ENCODE data around the gene KCNC1. TPM values are rescaled to one million over a fixed set of nuclear protein-coding genes. Genes with fewer than 3 reads are reported as not detected.
A peak's percentile ranks its signal among the peaks of the same experiment; 100 is the strongest.

The KCNC1 gene
- total RNA-seq, 1 experiment from 2014 or later, result 0.04 TPM

GRCh38 chr11:17735818-17736578 lies 1.4 kb downstream of the KCNC1 start:
- Histone ChIP-seq H3K4me2 (ENCODE audit: insufficient read depth, insufficient read length, low read length) (peak overlapping the region; percentile 3), H4K8ac (replicated peaks; ENCODE audit: insufficient read length, low read depth, low read length) (no peak overlapping the region), H4K91ac (ENCODE audit: insufficient read length, low read depth, low read length) (no peak overlapping the region), H2BK20ac (ENCODE audit: low read depth, low read length, poor library complexity, severe bottlenecking) (no peak overlapping the region), H2BK5ac (ENCODE audit: insufficient read length, low read length) (no peak overlapping the region), H3K23me2 (ENCODE audit: insufficient read length, low read depth, low read length, poor library complexity, severe bottlenecking) (peaks cover 5% of the 10 kb centered on the region), H3K27ac (ENCODE audit: insufficient read length, low read depth, low read length) (no peak overlapping the region), H3T11ph (ENCODE audit: low read length) (no peak overlapping the region), H3K56ac (ENCODE audit: insufficient read length, low read depth, low read length) (no peak overlapping the region), H2BK15ac (ENCODE audit: low read depth, low read length) (no peak overlapping the region), H2BK12ac (ENCODE audit: insufficient read length, low read depth, low read length) (no peak overlapping the region), H2BK120ac (ENCODE audit: low read depth, low read length, poor library complexity, severe bottlenecking) (no peak overlapping the region), H3K79me1 (ENCODE audit: insufficient read depth, low read depth, low read length, poor library complexity, severe bottlenecking) (no peaks in the 10 kb centered on the region), H3K9ac (ENCODE audit: extremely low read depth, insufficient read length, low read length) (no peak overlapping the region), H3K23ac (ENCODE audit: insufficient read length, low read depth, low read length) (no peak overlapping the region), H4K5ac (ENCODE audit: insufficient read length, low read depth, low read length) (no peak overlapping the region), H3K27me3 (ENCODE audit: insufficient read depth, low read length) (peaks cover 31% of the 10 kb centered on the region), H3K4ac (ENCODE audit: low read depth, low read length) (no peak overlapping the region), H2AK5ac (ENCODE audit: insufficient read length, low read length) (no peak overlapping the region), H2AFZ (ENCODE audit: low read length) (no peak overlapping the region), H3K14ac (ENCODE audit: insufficient read depth, low read length) (no peak overlapping the region), H3K9me3 (ENCODE audit: control insufficient read depth, low read depth, low read length) (no peaks in the 10 kb centered on the region), H3K18ac (ENCODE audit: insufficient read length, low read depth, low read length) (no peak overlapping the region), H3K4me1 (ENCODE audit: insufficient read depth, low read length) (no peaks in the 10 kb centered on the region), H4K20me1 (ENCODE audit: control insufficient read depth, insufficient read depth, insufficient read length) (no peaks in the 10 kb centered on the region), H3K79me2 (ENCODE audit: insufficient read depth, low read length) (no peaks in the 10 kb centered on the region)
- peak; percentile 52 for DNase-seq
- H3K36me3 Mint-ChIP-seq (ENCODE audit: insufficient read depth in 1 of 3, low read depth in 3 of 3), result peaks cover 0 to 2% (median 0%) of the 10 kb centered on the region in 3 experiments; a peak in 1 of 7 replicates
- no peak overlapping the region for H3K27ac Mint-ChIP-seq
- WGBS (ENCODE audit: extremely low coverage, insufficient read length, low lambda C conversion rate), result no CpG with 5 or more reads among the region's 102 CpGs
- H3K27me3 Mint-ChIP-seq (ENCODE audit: low read depth), result peaks cover 40% of the 10 kb centered on the region
- H3K4me3 Mint-ChIP-seq, result peak overlapping the region; percentile 42 to 76
- H3K9me3 Mint-ChIP-seq, result peaks cover 2 to 7% of the 10 kb centered on the region in 2 experiments; a peak in 4 of 5 replicates
- TF ChIP-seq, protein P1, sequence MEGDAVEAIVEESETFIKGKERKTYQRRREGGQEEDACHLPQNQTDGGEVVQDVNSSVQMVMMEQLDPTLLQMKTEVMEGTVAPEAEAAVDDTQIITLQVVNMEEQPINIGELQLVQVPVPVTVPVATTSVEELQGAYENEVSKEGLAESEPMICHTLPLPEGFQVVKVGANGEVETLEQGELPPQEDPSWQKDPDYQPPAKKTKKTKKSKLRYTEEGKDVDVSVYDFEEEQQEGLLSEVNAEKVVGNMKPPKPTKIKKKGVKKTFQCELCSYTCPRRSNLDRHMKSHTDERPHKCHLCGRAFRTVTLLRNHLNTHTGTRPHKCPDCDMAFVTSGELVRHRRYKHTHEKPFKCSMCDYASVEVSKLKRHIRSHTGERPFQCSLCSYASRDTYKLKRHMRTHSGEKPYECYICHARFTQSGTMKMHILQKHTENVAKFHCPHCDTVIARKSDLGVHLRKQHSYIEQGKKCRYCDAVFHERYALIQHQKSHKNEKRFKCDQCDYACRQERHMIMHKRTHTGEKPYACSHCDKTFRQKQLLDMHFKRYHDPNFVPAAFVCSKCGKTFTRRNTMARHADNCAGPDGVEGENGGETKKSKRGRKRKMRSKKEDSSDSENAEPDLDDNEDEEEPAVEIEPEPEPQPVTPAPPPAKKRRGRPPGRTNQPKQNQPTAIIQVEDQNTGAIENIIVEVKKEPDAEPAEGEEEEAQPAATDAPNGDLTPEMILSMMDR (conservative IDR thresholded peaks at IDR 0.05), result peak; percentile 68
- H3K4me1 Mint-ChIP-seq, result peaks cover 2 to 20% of the 10 kb centered on the region in 2 experiments; a peak in 3 of 4 replicates
